ENCODE results near the gene ACACA. TPM values are rescaled to one million over a fixed set of nuclear protein-coding genes. Genes with fewer than 3 reads are reported as not detected.

Gene ACACA
- total RNA-seq, 4 donors from 2014 or later: 4.7 to 75.1 (median 41.9) TPM

DNA sequence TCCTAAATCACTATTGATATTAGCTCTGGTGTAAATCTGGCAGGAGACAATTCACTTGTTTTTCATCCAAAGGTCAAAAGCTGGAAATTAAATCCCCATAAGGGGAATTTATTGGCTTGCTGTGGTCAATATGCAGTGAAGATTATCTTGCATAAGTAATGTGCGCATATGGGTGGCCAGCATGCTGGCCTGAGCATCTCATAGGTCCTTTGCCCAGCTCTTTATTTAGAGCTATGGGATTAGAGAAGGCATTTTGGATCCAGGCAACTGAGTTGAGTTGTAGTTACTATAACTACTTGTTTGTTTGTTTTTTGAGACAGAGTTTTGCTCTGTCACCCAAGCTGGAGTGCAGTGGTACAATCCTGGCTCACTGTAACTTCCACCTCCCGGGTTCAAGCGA is 347.1 kb downstream of the ACACA start:
- Histone ChIP-seq H3K9me3 (no peaks in the 10 kb centered on the region), H3K36me3 (no peaks in the 10 kb centered on the region), H3K4me3 (no peak overlapping the region), H3K4me1 (no peaks in the 10 kb centered on the region), H3K27ac (no peak overlapping the region), H3K27me3 (no peaks in the 10 kb centered on the region)
- intact Hi-C loops (cut with DNase I; ENCODE audit: low total_unique reads): no loop called here
- TF ChIP-seq CTCF (IDR thresholded peaks at IDR 0.05) (no peak), POLR2A (IDR thresholded peaks at IDR 0.05) (no peak)
- DNase-seq: no peak

DNA sequence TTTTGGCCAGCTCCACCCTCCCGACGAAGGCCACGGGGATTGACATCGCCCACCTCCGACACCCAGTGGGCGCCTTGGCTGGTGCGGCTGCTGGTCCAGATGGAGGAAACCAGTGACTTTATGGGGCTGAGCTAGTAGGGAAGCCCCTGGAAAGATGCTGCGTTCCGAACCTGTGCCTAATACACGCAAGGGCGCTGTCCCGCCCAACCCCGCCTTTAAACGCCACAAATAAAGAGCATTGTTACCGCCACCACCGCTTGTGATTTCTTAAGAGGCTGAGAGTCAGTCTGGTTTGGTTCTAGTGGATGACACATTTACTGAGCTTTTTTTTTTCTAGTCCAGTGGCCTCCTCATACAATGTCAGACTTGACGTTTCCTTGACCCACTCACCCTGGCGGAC is 350.0 kb downstream of the ACACA start:
- intact Hi-C loops (cut with DNase I; ENCODE audit: low total_unique reads): no loop called here
- Histone ChIP-seq H3K36me3 (no peaks in the 10 kb centered on the region), H3K27me3 (no peaks in the 10 kb centered on the region), H3K9me3 (no peaks in the 10 kb centered on the region), H3K27ac (no peak overlapping the region), H3K4me1 (no peaks in the 10 kb centered on the region), H3K4me3 (no peak overlapping the region)
- DNase-seq: no peak
- TF ChIP-seq CTCF (IDR thresholded peaks at IDR 0.05) (no peak), POLR2A (IDR thresholded peaks at IDR 0.05) (no peak)

GRCh38 chr17:37054894-37055293 is 351.7 kb downstream of the ACACA start:
- Histone ChIP-seq H3K27me3 (no peaks in the 10 kb centered on the region), H3K9me3 (no peaks in the 10 kb centered on the region), H3K27ac (no peak overlapping the region), H3K4me3 (no peak overlapping the region), H3K36me3 (no peaks in the 10 kb centered on the region), H3K4me1 (no peaks in the 10 kb centered on the region)
- TF ChIP-seq CTCF (IDR thresholded peaks at IDR 0.05) (no peak), POLR2A (IDR thresholded peaks at IDR 0.05) (no peak)
- intact Hi-C loops (cut with DNase I; ENCODE audit: low total_unique reads): no loop called here
- no peak for DNase-seq

DNA sequence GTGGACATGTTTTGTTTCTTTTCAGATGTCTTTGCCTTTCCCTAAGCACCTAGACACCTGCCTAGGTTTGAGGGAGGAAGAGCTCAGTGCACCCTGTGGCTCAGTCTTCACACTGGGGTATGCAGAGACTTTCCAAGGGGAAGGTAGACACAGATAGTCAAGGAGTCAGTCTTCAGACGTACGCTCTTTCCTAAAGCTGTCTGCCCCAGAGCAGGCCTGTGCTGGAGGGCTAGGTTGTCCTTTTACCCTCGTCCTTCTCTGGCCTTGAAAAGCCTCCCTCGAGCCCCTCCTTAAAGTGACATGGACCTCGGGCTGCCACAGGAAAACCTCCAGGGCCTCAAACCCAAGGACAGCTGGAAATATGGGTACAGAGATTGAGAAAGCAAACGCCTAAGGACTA is 354.2 kb downstream of the ACACA start:
- no peak overlapping the region for H3K4me3 ChIP-seq
- H3K9me3 ChIP-seq: no peaks in the 10 kb centered on the region
- no peak for DNase-seq
- no peaks in the 10 kb centered on the region for H3K27me3 ChIP-seq
- TF ChIP-seq CTCF (IDR thresholded peaks at IDR 0.05) (no peak), POLR2A (IDR thresholded peaks at IDR 0.05) (no peak)
- no peaks in the 10 kb centered on the region for H3K36me3 ChIP-seq
- no peaks in the 10 kb centered on the region for H3K4me1 ChIP-seq
- no peak overlapping the region for H3K27ac ChIP-seq
- intact Hi-C loops (cut with DNase I; ENCODE audit: low total_unique reads): no loop called here

DNA sequence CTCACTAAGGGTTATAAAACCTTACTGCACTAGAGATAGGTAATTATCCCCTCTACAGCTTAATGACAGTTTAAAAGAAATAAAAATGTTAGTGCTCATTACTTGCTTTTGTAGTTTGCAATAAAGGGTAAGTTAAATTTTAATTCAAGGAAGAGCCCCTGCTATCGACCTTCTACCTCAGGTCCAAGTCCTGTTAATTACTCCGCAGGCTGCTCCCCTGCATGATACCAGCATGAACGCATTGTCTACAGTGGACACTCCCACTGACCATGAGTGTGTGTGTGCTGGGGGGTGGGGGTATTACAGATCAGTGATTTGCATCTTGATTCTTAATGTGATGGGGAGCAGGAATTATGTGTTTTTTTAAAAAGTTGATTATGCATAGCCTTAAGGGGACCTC is 354.8 kb downstream of the ACACA start:
- Histone ChIP-seq H3K27ac (no peak overlapping the region), H3K27me3 (no peaks in the 10 kb centered on the region), H3K9me3 (no peaks in the 10 kb centered on the region), H3K4me1 (no peaks in the 10 kb centered on the region), H3K4me3 (no peak overlapping the region), H3K36me3 (no peaks in the 10 kb centered on the region)
- no peak for TF ChIP-seq CTCF (IDR thresholded peaks at IDR 0.05)
- TF ChIP-seq POLR2A (IDR thresholded peaks at IDR 0.05): no peak
- intact Hi-C loops (cut with DNase I; ENCODE audit: low total_unique reads): no loop called here
- no peak for DNase-seq

All from uterus (tissue), 4 donors.